IMR-90 (cell line): ENCODE results near the gene DNM3. TPM values are rescaled to one million over a fixed set of nuclear protein-coding genes. Genes with fewer than 3 reads are reported as not detected.

Experiments
- ATAC-seq: fragments of 200-7000 bp; cut with Tn5 transposase; 2 replicates; pipeline ENCODE4 v1.9.1; 2020; ENCODE audit warnings: low read depth, mild to moderate bottlenecking, moderate library complexity
- BruUV-seq: library from RNA; stranded (reverse); fragments of 400-500 nt; replicated peaks from 2 replicates; lab custom pipeline; 2021; lab: Mats Ljungman, UMichigan
- CTCF ChIA-PET: fragments of 300-600 bp; formaldehyde crosslinking; extraction: SDS; loops from one replicate; lab custom pipeline; 2021; ENCODE audit warnings: antibody characterized with exemption; lab: Yijun Ruan, JAX
- POLR2A ChIA-PET: fragments of 300-600 bp; sonication (Branson Sonifier 250); formaldehyde crosslinking; loops from one replicate; lab custom pipeline; 2022; ENCODE audit warnings: antibody characterized with exemption; ENCODE audit not compliant: unreplicated experiment; lab: Charles Lee
- DNase-seq: peaks from one replicate; pipeline ENCODE4 v3.0.0; 2013
- H2AFZ ChIP-seq: replicated peaks from 2 replicates; pipeline ENCODE3; 2013; ENCODE audit warnings: low read length, mild to moderate bottlenecking; ENCODE audit not compliant: poor library complexity
- H2AK5ac ChIP-seq: 2 replicates; pipeline ENCODE4 v1.6.1; 2013; ENCODE audit warnings: low read depth, low read length, inconsistent platforms
- H2AK9ac ChIP-seq: replicated peaks from 2 replicates; pipeline ENCODE3; 2013; ENCODE audit warnings: mild to moderate bottlenecking, low read depth, low read length, moderate library complexity; ENCODE audit not compliant: poor library complexity
- H2BK120ac ChIP-seq: 2 replicates; pipeline ENCODE4 v1.6.1; 2013; ENCODE audit warnings: low read depth, low read length, inconsistent platforms
- H2BK15ac ChIP-seq: 3 replicates; pipeline ENCODE4 v1.6.1; 2013; ENCODE audit warnings: low read depth, low read length, inconsistent platforms
- H2BK20ac ChIP-seq: 2 replicates; pipeline ENCODE4 v1.6.1; 2013; ENCODE audit warnings: low read depth, mild to moderate bottlenecking, inconsistent platforms, low read length, moderate library complexity
- H2BK5ac ChIP-seq: 2 replicates; pipeline ENCODE4 v1.6.1; 2013; ENCODE audit warnings: mild to moderate bottlenecking, low read depth, low read length, inconsistent platforms; ENCODE audit not compliant: poor library complexity, severe bottlenecking
- H3K14ac ChIP-seq: replicated peaks from 2 replicates; pipeline ENCODE4 v1.6.1; 2013; ENCODE audit warnings: low read depth, low read length, inconsistent platforms
- H3K18ac ChIP-seq: 2 replicates; pipeline ENCODE4 v1.6.1; 2013; ENCODE audit warnings: low read depth, low read length, control low read depth
- H3K23ac ChIP-seq: 2 replicates; pipeline ENCODE4 v1.6.1; 2013; ENCODE audit warnings: low read depth, low read length, inconsistent platforms
- H3K27ac ChIP-seq: 2 replicates; pipeline ENCODE4 v1.5.1; 2013; ENCODE audit warnings: mild to moderate bottlenecking, control low read depth, low read length; ENCODE audit not compliant: insufficient read depth
- H3K27me3 ChIP-seq: 2 replicates; pipeline ENCODE4 v1.6.1; 2013; ENCODE audit warnings: low read length; ENCODE audit not compliant: control insufficient read depth, insufficient read depth
- H3K36me3 ChIP-seq: 2 replicates; pipeline ENCODE4 v1.6.1; 2013; ENCODE audit warnings: low read length, mixed read lengths; ENCODE audit not compliant: control insufficient read depth, insufficient read depth
- H3K4ac ChIP-seq: 2 replicates; pipeline ENCODE4 v1.6.1; 2013; ENCODE audit warnings: low read depth, low read length, inconsistent platforms
- H3K4me1 ChIP-seq: 2 replicates; pipeline ENCODE4 v1.6.1; 2013; ENCODE audit warnings: low read length, mixed read lengths; ENCODE audit not compliant: control insufficient read depth, insufficient read depth
- H3K4me2 ChIP-seq: 2 replicates; pipeline ENCODE4 v1.6.1; 2013; ENCODE audit warnings: low read depth, mild to moderate bottlenecking, control low read depth, low read length, moderate library complexity
- H3K4me3 ChIP-seq: 2 replicates; pipeline ENCODE4 v1.5.1; 2013; ENCODE audit warnings: low read depth, mild to moderate bottlenecking, control low read depth, low read length, moderate library complexity; ENCODE audit not compliant: insufficient read depth
- H3K56ac ChIP-seq: 2 replicates; pipeline ENCODE4 v1.6.1; 2013; ENCODE audit warnings: low read length, inconsistent platforms; ENCODE audit not compliant: insufficient read depth; ENCODE audit errors: extremely low read depth
- H3K79me1 ChIP-seq, 2 experiments: 2 replicates each; pipeline ENCODE4 v1.6.1; 2013; ENCODE audit warnings: low read length in 2 of 2, inconsistent platforms in 1 of 2, low read depth in 1 of 2
- H3K9ac ChIP-seq: 2 replicates; pipeline ENCODE4 v1.6.1; 2013; ENCODE audit warnings: low read depth, low read length, control low read depth
- H3K9me1 ChIP-seq: 2 replicates; pipeline ENCODE4 v1.6.1; 2013; ENCODE audit warnings: low read length, inconsistent platforms; ENCODE audit not compliant: insufficient read depth
- H3K9me3 ChIP-seq: 2 replicates; pipeline ENCODE4 v1.6.1; 2013; ENCODE audit warnings: low read length; ENCODE audit not compliant: control insufficient read depth, insufficient read depth
- H4K20me1 ChIP-seq: 2 replicates; pipeline ENCODE4 v1.6.1; 2013; ENCODE audit warnings: low read length, inconsistent platforms; ENCODE audit not compliant: insufficient read depth
- H4K5ac ChIP-seq: 2 replicates; pipeline ENCODE4 v1.6.1; 2013; ENCODE audit warnings: mild to moderate bottlenecking, low read depth, low read length, control low read depth
- H4K8ac ChIP-seq, 2 experiments: 2 replicates each; pipeline ENCODE4 v1.6.1; 2013; ENCODE audit warnings: low read depth in 2 of 2, low read length in 2 of 2, control low read depth in 1 of 2, inconsistent platforms in 1 of 2
- H4K91ac ChIP-seq: 2 replicates; pipeline ENCODE4 v1.6.1; 2013; ENCODE audit warnings: low read depth, low read length, inconsistent platforms; ENCODE audit not compliant: insufficient read depth
- BHLHE40 ChIP-seq: fragments of 150-350 bp; IDR thresholded peaks from 2 replicates; pipeline ENCODE4 v1.6.1; 2016; ENCODE audit warnings: mild to moderate bottlenecking, low read depth, low read length
- CEBPB ChIP-seq: IDR thresholded peaks from 2 replicates; pipeline ENCODE4 v1.6.1; 2012; ENCODE audit warnings: low read depth, low read length, improper control_type of control experiment
- CHD1 ChIP-seq: IDR thresholded peaks from 2 replicates; pipeline ENCODE4 v1.6.1; 2012; ENCODE audit warnings: low read depth, low read length, improper control_type of control experiment
- CTCF ChIP-seq: conservative IDR thresholded peaks from 2 replicates; pipeline ENCODE4 v1.5.1; 2012; ENCODE audit warnings: mild to moderate bottlenecking, low read depth, low read length, improper control_type of control experiment
- ELK1 ChIP-seq: fragments of 150-350 bp; IDR thresholded peaks from 2 replicates; pipeline ENCODE4 v1.6.1; 2016; ENCODE audit warnings: low read depth, mild to moderate bottlenecking, low read length, moderate library complexity, borderline replicate concordance
- FOS ChIP-seq: fragments of 150-350 bp; IDR thresholded peaks from 2 replicates; pipeline ENCODE4 v1.6.1; 2016; ENCODE audit warnings: low read depth, low read length
- MAFK ChIP-seq: IDR thresholded peaks from 2 replicates; pipeline ENCODE4 v1.6.1; 2012; ENCODE audit warnings: low read depth, low read length, improper control_type of control experiment
- MAZ ChIP-seq: IDR thresholded peaks from 2 replicates; pipeline ENCODE4 v1.6.1; 2012; ENCODE audit warnings: low read depth, mild to moderate bottlenecking, low read length, improper control_type of control experiment, moderate library complexity, borderline replicate concordance
- MXI1 ChIP-seq: IDR thresholded peaks from 2 replicates; pipeline ENCODE4 v1.6.1; 2012; ENCODE audit warnings: low read depth, mild to moderate bottlenecking, low read length, moderate library complexity, borderline replicate concordance
- NFE2L2 ChIP-seq: fragments of 150-350 bp; IDR thresholded peaks from 2 replicates; pipeline ENCODE4 v1.6.1; 2016; ENCODE audit warnings: low read depth, mild to moderate bottlenecking, low read length
- POLR2A ChIP-seq: IDR thresholded peaks from 2 replicates; pipeline ENCODE4 v1.6.1; 2012; ENCODE audit warnings: mild to moderate bottlenecking, low read depth, low read length
- RAD21 ChIP-seq: IDR thresholded peaks from 2 replicates; pipeline ENCODE4 v1.6.1; 2012; ENCODE audit warnings: low read length, improper control_type of control experiment
- RCOR1 ChIP-seq: IDR thresholded peaks from 2 replicates; pipeline ENCODE4 v1.6.1; 2012; ENCODE audit warnings: mild to moderate bottlenecking, low read length, improper control_type of control experiment; ENCODE audit not compliant: insufficient replicate concordance
- RFX5 ChIP-seq: IDR thresholded peaks from 2 replicates; pipeline ENCODE4 v1.8.0; 2012; ENCODE audit warnings: low read depth, mild to moderate bottlenecking, low read length, moderate library complexity
- SMC3 ChIP-seq: fragments of 150-350 bp; IDR thresholded peaks from 2 replicates; pipeline ENCODE4 v1.6.1; 2016; ENCODE audit warnings: low read depth, mild to moderate bottlenecking, antibody characterized with exemption, low read length, moderate library complexity
- USF2 ChIP-seq: fragments of 150-350 bp; IDR thresholded peaks from 2 replicates; pipeline ENCODE4 v1.6.1; 2017; ENCODE audit warnings: mild to moderate bottlenecking, antibody characterized with exemption, low read length, low read depth
- WGBS, 2 experiments: methylation state at CpG; one replicate each; pipeline versions ENCODE4 v1.1.5 to v1.1.7; 2013; ENCODE audit warnings: missing lambda C conversion rate in 2 of 2; ENCODE audit not compliant: insufficient read length in 1 of 2; ENCODE audit errors: extremely low coverage in 2 of 2; 5-methylcytosine and 5-hydroxymethylcytosine counted together
- dilution Hi-C: fragments of 300-500 bp; cut with HindIII; formaldehyde crosslinking; loops from one replicate; pipeline ENCODE4 v1.14.3; 2018; ENCODE audit warnings: low sequenced_read_pairs; ENCODE audit not compliant: unreplicated experiment
- in situ Hi-C: fragments of 300-500 bp; cut with MboI; formaldehyde crosslinking; loops from 3 replicates; pipeline ENCODE4 v1.14.3; 2019; ENCODE audit warnings: low sequenced_read_pairs, inconsistent platforms, mixed read lengths
- intact Hi-C: fragments of 100-400 bp; cut with micrococcal nuclease; formaldehyde crosslinking; loops from 2 replicates; pipeline ENCODE4 v1.10.0; 2022
- polyA plus RNA-seq, 3 experiments: library from polyadenylated mRNA; depleted of rRNA; stranded (reverse); fragments of >200 nt; gene quantifications; 2 replicates each; pipeline ENCODE4 v1.2.3, GENCODE V29; 2012; ENCODE audit warnings: low replicate concordance in 1 of 3
- total RNA-seq: library from RNA; depleted of rRNA; stranded (reverse); fragments of >200 nt; gene quantifications from 2 replicates; pipeline ENCODE4 v1.2.3, GENCODE V29; 2012

The DNM3 gene
- total and polyA plus RNA-seq, 2 of the 4 experiments (the other 2 are of a cell fraction), result 0.36 TPM

DNA sequence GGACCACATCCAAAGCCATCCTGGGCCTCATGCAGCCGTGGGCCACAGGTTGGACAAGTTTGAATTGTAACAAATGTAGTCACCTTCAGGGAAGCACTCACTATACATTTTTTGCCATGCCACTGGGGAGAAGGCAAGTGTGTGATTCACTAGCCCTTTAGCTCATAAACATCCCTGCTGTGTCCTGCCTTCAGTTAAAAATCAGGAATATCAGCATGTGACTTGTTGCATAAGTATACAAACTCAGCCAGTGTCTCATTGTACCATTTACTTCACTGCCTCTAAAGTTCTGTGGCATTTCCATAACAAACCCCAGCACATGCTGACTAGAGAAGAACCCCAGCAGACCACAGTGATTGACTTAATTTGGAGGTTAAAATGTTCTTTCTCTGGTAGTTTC, 437.2 kb downstream of the DNM3 start:
- H2BK120ac ChIP-seq, result no peak overlapping the region
- no TSS peak for BruUV-seq
- H3K27ac ChIP-seq, result peak overlapping the region; percentile 36; the same call in 1 of the 2 replicates
- H3K4ac ChIP-seq, result peak overlapping the region; percentile 26
- no peaks in the 10 kb centered on the region for H3K9me3 ChIP-seq
- no peak overlapping the region for H3K56ac ChIP-seq
- H2AFZ ChIP-seq, result peak overlapping the region; percentile 34
- peaks cover 7% of the 10 kb centered on the region for H3K4me1 ChIP-seq
- H3K9ac ChIP-seq, result no peak overlapping the region
- WGBS, 2 experiments, result no CpG with 5 or more reads among the region's 1 CpG
- POLR2A ChIA-PET, result no interaction called here
- peak overlapping the region; percentile 53; the same call in 1 of the 2 replicates for H2BK20ac ChIP-seq
- no peak overlapping the region; the same call in 1 of the 2 replicates for H4K91ac ChIP-seq
- H4K20me1 ChIP-seq, result no peaks in the 10 kb centered on the region
- H3K36me3 ChIP-seq, result no peaks in the 10 kb centered on the region
- ATAC-seq (peak; percentile 92), DNase-seq (peak; percentile 82)
- H3K18ac ChIP-seq, result no peak overlapping the region; the same call in 1 of the 2 replicates
- H3K4me2 ChIP-seq, result no peak overlapping the region
- H3K79me1 ChIP-seq, result no peaks in the 10 kb centered on the region
- H3K27me3 ChIP-seq, result no peaks in the 10 kb centered on the region
- no peak overlapping the region; the same call in 2 of the 3 replicates for H2BK15ac ChIP-seq
- intact Hi-C loops (loop anchor here (10.0 kb wide), 1 partner anchor 274 kb away; no protein-coding TSS in a partner anchor), in situ Hi-C loops (no loop called here), dilution Hi-C loops (no loop called here)
- H2AK9ac ChIP-seq, result no peak overlapping the region
- CTCF ChIA-PET, result interaction anchor here (0.6 to 1.0 kb wide), 2 partner anchors 9 to 11 kb away, joined by 3 to 4 read pairs; no protein-coding TSS in a partner anchor
- peak overlapping the region; percentile 27 for H2BK5ac ChIP-seq
- no peak overlapping the region; a peak in 1 of 4 replicates for H4K8ac ChIP-seq
- H3K4me3 ChIP-seq, result no peak overlapping the region
- H3K9me1 ChIP-seq, result no peaks in the 10 kb centered on the region
- H3K14ac ChIP-seq, result no peak overlapping the region
- no peak overlapping the region for H4K5ac ChIP-seq
- no peak for TF ChIP-seq SMC3
- no peak for TF ChIP-seq NFE2L2
- peak; percentile 45 for TF ChIP-seq RCOR1
- no peak for TF ChIP-seq MAFK
- no peak for TF ChIP-seq RAD21
- no peak for TF ChIP-seq ELK1
- TF ChIP-seq CHD1, result no peak
- no peak for TF ChIP-seq CTCF
- TF ChIP-seq RFX5, result no peak
- TF ChIP-seq CEBPB, result peak; percentile 67; the same call in 1 of the 2 replicates
- no peak for TF ChIP-seq MAZ
- TF ChIP-seq USF2, result peak; percentile 73
- peak; percentile 78 for TF ChIP-seq BHLHE40
- TF ChIP-seq FOS, result 0 out of 2 replicates have a peak, but pooled peaks have one; percentile 6
- TF ChIP-seq POLR2A, result no peak
- TF ChIP-seq MXI1, result no peak
- H2AK5ac ChIP-seq, result peak overlapping the region; percentile 13; the same call in 1 of the 2 replicates
- H3K23ac ChIP-seq, result no peak overlapping the region
